K562 (cell line): Measurements from ENCODE around the gene RNF145. TPM values are rescaled to one million over a fixed set of nuclear protein-coding genes. Genes with fewer than 3 reads are reported as not detected.

ENCODE experiments used
- ADNP ChIP-seq: fragments of 200-800 bp; sonication (Bioruptor generic); IDR thresholded peaks from 2 replicates; pipeline ENCODE4 v1.6.1; 2016; ENCODE audit warnings: missing genetic modification characterization, missing compliant biosample characterization
- EGR1 ChIP-seq: fragments of 450-650 bp; conservative IDR thresholded peaks from 2 replicates; pipeline ENCODE4 v1.6.1; 2017; ENCODE audit warnings: mild to moderate bottlenecking
- GABPB2 ChIP-seq: fragments of 250-450 bp; sonication (Bioruptor Pico); conservative IDR thresholded peaks from 2 replicates; pipeline ENCODE4 v1.5.1; 2021; ENCODE audit warnings: mild to moderate bottlenecking
- KAT7 ChIP-seq: sonication (generic); formaldehyde crosslinking; IDR thresholded peaks from 2 replicates; pipeline ENCODE4 v1.8.0; 2022; ENCODE audit warnings: missing genetic modification reagents, mild to moderate bottlenecking, borderline replicate concordance
- KDM4B ChIP-seq, 2 experiments: fragments of 450-650 bp in 1 of 2; sonication (generic) in 1 of 2; IDR thresholded peaks; 2 replicates each; pipeline ENCODE4 v1.6.1; 2016 to 2017; ENCODE audit warnings: borderline replicate concordance in 2 of 2, antibody characterized with exemption in 1 of 2, low read depth in 1 of 2, mild to moderate bottlenecking in 1 of 2
- SMC3 ChIP-seq: conservative IDR thresholded peaks from 2 replicates; pipeline ENCODE4 v1.6.1; 2011; ENCODE audit warnings: low read depth, low read length, improper control_type of control experiment; ENCODE audit not compliant: insufficient read depth
- SRSF7 ChIP-seq: fragments of 200-400 bp; formaldehyde crosslinking; optimal IDR thresholded peaks from 2 replicates; pipeline ENCODE3; 2017; ENCODE audit warnings: mild to moderate bottlenecking, low read depth, low read length
- STAT6 ChIP-seq: sonication (generic); formaldehyde crosslinking; IDR thresholded peaks from 2 replicates; pipeline ENCODE4 v1.8.1; 2023; ENCODE audit warnings: mild to moderate bottlenecking, missing genetic modification reagents
- TRIM28 ChIP-seq: fragments of 450-650 bp; IDR thresholded peaks from 2 replicates; pipeline ENCODE4 v1.6.1; 2017
- YBX1 ChIP-seq: fragments of 450-650 bp; IDR thresholded peaks from 2 replicates; pipeline ENCODE4 v1.7.1; 2016; ENCODE audit warnings: mild to moderate bottlenecking
- ZNF324 ChIP-seq: fragments of 250-450 bp; sonication (Bioruptor Pico); IDR thresholded peaks from 2 replicates; pipeline ENCODE4 v1.4.0; 2020; ENCODE audit warnings: mild to moderate bottlenecking
- ZNF384 ChIP-seq: IDR thresholded peaks from 2 replicates; pipeline ENCODE4 v1.6.1; 2012; ENCODE audit warnings: low read depth, low read length, improper control_type of control experiment
- polyA plus RNA-seq, 8 experiments: library from polyadenylated mRNA; depleted of rRNA in 4 of 8; stranded (reverse) in 5 of 8; unstranded in 3 of 8; fragments of >200 nt; fragmentation: Nextera tagmentation in 2 of 8; fragmentation: Illumina TruSeq in 1 of 8; extraction: Ambion mirVana in 2 of 8; extraction: Trizol in 1 of 8; gene quantifications; 2 replicates each; pipeline versions ENCODE4 v1.2.1 to v1.2.3, GENCODE V29; 2011 to 2014; ENCODE audit warnings: inconsistent platforms in 1 of 8, missing spikeins in 1 of 8
- total RNA-seq, 7 experiments: library from RNA; depleted of rRNA in 6 of 7; stranded (reverse); fragments of >200 nt in 6 of 7; fragmentation: Illumina TruSeq in 2 of 7; extraction: Trizol in 2 of 7; gene quantifications; 2 replicates each; pipeline versions ENCODE4 v1.2.1 to v1.2.3, GENCODE V29; 2011 to 2021; ENCODE audit warnings: low replicate concordance in 1 of 7
- TF ChIP-seq, protein P1 (sequence below): fragments of 250-450 bp; sonication (Bioruptor Pico); IDR thresholded peaks from 2 replicates; pipeline ENCODE4 v1.5.0; 2020; ENCODE audit warnings: mild to moderate bottlenecking
- TF ChIP-seq, protein P2 (sequence below): fragments of 250-450 bp; sonication (Bioruptor Pico); IDR thresholded peaks from 2 replicates; pipeline ENCODE4 v1.5.0; 2021; ENCODE audit warnings: mild to moderate bottlenecking, moderate library complexity
- TF ChIP-seq, protein P3 (sequence below): sonication (generic); formaldehyde crosslinking; IDR thresholded peaks from 2 replicates; pipeline ENCODE4 v1.8.0; 2022; ENCODE audit warnings: missing genetic modification reagents, mild to moderate bottlenecking, borderline replicate concordance
- TF ChIP-seq, protein P4 (sequence below): fragments of 450-650 bp; IDR thresholded peaks from 2 replicates; pipeline ENCODE4 v1.6.1; 2016; ENCODE audit warnings: missing biosample characterization, missing genetic modification characterization

Gene RNF145
- total and polyA plus RNA-seq, 9 of the 15 experiments (the other 6 are each of a cell fraction or from before 2014, with no cell fraction given), result 13.6 to 40.7 (median 25.4) TPM

GRCh38 chr5:159207686-159208513 lies 1.5 kb downstream of the RNF145 start (continued):
- TF ChIP-seq, protein P1, sequence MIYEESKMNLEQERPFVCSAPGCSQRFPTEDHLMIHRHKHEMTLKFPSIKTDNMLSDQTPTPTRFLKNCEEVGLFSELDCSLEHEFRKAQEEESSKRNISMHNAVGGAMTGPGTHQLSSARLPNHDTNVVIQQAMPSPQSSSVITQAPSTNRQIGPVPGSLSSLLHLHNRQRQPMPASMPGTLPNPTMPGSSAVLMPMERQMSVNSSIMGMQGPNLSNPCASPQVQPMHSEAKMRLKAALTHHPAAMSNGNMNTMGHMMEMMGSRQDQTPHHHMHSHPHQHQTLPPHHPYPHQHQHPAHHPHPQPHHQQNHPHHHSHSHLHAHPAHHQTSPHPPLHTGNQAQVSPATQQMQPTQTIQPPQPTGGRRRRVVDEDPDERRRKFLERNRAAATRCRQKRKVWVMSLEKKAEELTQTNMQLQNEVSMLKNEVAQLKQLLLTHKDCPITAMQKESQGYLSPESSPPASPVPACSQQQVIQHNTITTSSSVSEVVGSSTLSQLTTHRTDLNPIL (CRISPR knock-in tag), result no peak
- no peak for TF ChIP-seq KDM4B (IDR thresholded peaks at IDR 0.05; ENCODE audit: borderline replicate concordance in 2 of 2, low read depth in 1 of 2)
- TF ChIP-seq, protein P2, sequence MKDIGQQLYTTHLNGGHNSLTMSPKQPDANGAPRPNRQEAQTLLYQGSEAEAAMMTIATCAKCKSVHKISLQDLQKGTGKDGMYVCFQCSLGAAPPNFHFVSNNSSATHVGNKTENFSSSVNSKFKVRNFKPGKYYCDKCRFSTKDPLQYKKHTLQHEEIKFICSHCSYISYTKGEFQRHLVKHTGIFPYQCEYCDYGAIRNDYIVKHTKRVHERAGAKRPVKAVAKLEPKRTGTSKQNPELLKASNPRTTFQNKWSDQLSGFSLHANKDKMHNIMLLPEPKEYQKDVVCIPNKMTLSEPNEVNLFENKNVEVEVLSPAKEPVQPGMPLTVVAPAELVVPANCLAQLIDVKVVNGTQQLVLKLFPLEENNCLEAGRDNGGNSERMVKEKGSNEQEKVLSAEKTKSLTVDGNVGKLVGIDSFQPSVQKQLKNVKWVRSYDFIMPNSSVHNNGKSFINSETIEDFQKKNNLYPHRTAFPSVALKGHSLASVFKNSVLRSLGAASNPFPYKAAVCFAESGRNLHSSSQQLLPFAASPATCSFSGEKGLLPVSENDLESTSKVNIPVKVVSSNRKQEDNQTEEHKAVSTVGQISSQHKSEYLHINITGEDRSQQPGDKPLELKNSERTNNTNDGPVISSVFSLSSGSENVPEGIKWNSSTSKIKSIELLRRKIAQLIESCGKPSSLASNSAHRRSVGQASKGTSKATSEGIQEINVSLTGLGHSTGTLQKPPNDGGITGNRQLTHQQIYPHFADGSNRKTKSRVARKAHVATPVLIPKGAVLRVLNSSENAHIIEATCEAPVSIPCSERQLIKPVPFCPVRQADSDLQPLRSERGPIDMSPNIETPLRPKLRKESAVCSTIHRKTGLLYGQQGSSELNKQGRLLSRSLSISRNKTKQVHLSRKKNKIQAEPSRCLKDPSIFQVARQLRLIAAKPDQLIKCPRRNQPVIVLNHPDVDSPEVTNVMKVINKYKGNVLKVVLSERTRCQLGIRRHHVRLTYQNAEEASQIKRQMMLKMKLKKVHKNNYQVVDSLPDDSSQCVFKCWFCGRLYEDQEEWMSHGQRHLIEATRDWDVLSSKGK (CRISPR knock-in tag), result no peak
- peak; percentile 41; the same call in 1 of the 2 replicates for TF ChIP-seq EGR1
- no peak for TF ChIP-seq ADNP (tag)
- TF ChIP-seq GABPB2 (CRISPR knock-in tag), result no peak
- TF ChIP-seq ZNF384, result no peak
- TF ChIP-seq, protein P3, sequence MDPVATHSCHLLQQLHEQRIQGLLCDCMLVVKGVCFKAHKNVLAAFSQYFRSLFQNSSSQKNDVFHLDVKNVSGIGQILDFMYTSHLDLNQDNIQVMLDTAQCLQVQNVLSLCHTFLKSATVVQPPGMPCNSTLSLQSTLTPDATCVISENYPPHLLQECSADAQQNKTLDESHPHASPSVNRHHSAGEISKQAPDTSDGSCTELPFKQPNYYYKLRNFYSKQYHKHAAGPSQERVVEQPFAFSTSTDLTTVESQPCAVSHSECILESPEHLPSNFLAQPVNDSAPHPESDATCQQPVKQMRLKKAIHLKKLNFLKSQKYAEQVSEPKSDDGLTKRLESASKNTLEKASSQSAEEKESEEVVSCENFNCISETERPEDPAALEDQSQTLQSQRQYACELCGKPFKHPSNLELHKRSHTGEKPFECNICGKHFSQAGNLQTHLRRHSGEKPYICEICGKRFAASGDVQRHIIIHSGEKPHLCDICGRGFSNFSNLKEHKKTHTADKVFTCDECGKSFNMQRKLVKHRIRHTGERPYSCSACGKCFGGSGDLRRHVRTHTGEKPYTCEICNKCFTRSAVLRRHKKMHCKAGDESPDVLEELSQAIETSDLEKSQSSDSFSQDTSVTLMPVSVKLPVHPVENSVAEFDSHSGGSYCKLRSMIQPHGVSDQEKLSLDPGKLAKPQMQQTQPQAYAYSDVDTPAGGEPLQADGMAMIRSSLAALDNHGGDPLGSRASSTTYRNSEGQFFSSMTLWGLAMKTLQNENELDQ (CRISPR knock-in tag), result no peak
- no peak for TF ChIP-seq YBX1
- TF ChIP-seq TRIM28, result no peak
- TF ChIP-seq, protein P4, sequence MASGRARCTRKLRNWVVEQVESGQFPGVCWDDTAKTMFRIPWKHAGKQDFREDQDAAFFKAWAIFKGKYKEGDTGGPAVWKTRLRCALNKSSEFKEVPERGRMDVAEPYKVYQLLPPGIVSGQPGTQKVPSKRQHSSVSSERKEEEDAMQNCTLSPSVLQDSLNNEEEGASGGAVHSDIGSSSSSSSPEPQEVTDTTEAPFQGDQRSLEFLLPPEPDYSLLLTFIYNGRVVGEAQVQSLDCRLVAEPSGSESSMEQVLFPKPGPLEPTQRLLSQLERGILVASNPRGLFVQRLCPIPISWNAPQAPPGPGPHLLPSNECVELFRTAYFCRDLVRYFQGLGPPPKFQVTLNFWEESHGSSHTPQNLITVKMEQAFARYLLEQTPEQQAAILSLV (tag), result no peak
- no peak for TF ChIP-seq STAT6 (CRISPR knock-in tag)
- peak; percentile 74; the same call in 1 of the 2 replicates for TF ChIP-seq KAT7 (CRISPR knock-in tag)
- TF ChIP-seq ZNF324, result no peak
- TF ChIP-seq SMC3, result no peak
- TF ChIP-seq SRSF7, result no peak
